IMR-90 (cell line): ENCODE measurements around the gene JMJD6. TPM values are rescaled to one million over a fixed set of nuclear protein-coding genes. Genes with fewer than 3 reads are reported as not detected.

Source experiments
- ATAC-seq: fragments of 200-7000 bp; cut with Tn5 transposase; 2 replicates; pipeline ENCODE4 v1.9.1; 2020; ENCODE audit warnings: low read depth, mild to moderate bottlenecking, moderate library complexity
- BruUV-seq: library from RNA; stranded (reverse); fragments of 400-500 nt; replicated peaks from 2 replicates; lab custom pipeline; 2021; lab: Mats Ljungman, UMichigan
- CTCF ChIA-PET: fragments of 300-600 bp; formaldehyde crosslinking; extraction: SDS; loops from one replicate; lab custom pipeline; 2021; ENCODE audit warnings: antibody characterized with exemption; lab: Yijun Ruan, JAX
- POLR2A ChIA-PET: fragments of 300-600 bp; sonication (Branson Sonifier 250); formaldehyde crosslinking; loops from one replicate; lab custom pipeline; 2022; ENCODE audit warnings: antibody characterized with exemption; ENCODE audit not compliant: unreplicated experiment; lab: Charles Lee
- DNase-seq: peaks from one replicate; pipeline ENCODE4 v3.0.0; 2013
- H2AFZ ChIP-seq: replicated peaks from 2 replicates; pipeline ENCODE3; 2013; ENCODE audit warnings: low read length, mild to moderate bottlenecking; ENCODE audit not compliant: poor library complexity
- H2AK5ac ChIP-seq: 2 replicates; pipeline ENCODE4 v1.6.1; 2013; ENCODE audit warnings: low read depth, low read length, inconsistent platforms
- H2AK9ac ChIP-seq: replicated peaks from 2 replicates; pipeline ENCODE3; 2013; ENCODE audit warnings: mild to moderate bottlenecking, low read depth, low read length, moderate library complexity; ENCODE audit not compliant: poor library complexity
- H2BK120ac ChIP-seq: 2 replicates; pipeline ENCODE4 v1.6.1; 2013; ENCODE audit warnings: low read depth, low read length, inconsistent platforms
- H2BK15ac ChIP-seq: 3 replicates; pipeline ENCODE4 v1.6.1; 2013; ENCODE audit warnings: low read depth, low read length, inconsistent platforms
- H2BK20ac ChIP-seq: 2 replicates; pipeline ENCODE4 v1.6.1; 2013; ENCODE audit warnings: low read depth, mild to moderate bottlenecking, inconsistent platforms, low read length, moderate library complexity
- H2BK5ac ChIP-seq: 2 replicates; pipeline ENCODE4 v1.6.1; 2013; ENCODE audit warnings: mild to moderate bottlenecking, low read depth, low read length, inconsistent platforms; ENCODE audit not compliant: poor library complexity, severe bottlenecking
- H3K14ac ChIP-seq: replicated peaks from 2 replicates; pipeline ENCODE4 v1.6.1; 2013; ENCODE audit warnings: low read depth, low read length, inconsistent platforms
- H3K18ac ChIP-seq: 2 replicates; pipeline ENCODE4 v1.6.1; 2013; ENCODE audit warnings: low read depth, low read length, control low read depth
- H3K23ac ChIP-seq: 2 replicates; pipeline ENCODE4 v1.6.1; 2013; ENCODE audit warnings: low read depth, low read length, inconsistent platforms
- H3K27ac ChIP-seq: 2 replicates; pipeline ENCODE4 v1.5.1; 2013; ENCODE audit warnings: mild to moderate bottlenecking, control low read depth, low read length; ENCODE audit not compliant: insufficient read depth
- H3K27me3 ChIP-seq: 2 replicates; pipeline ENCODE4 v1.6.1; 2013; ENCODE audit warnings: low read length; ENCODE audit not compliant: control insufficient read depth, insufficient read depth
- H3K36me3 ChIP-seq: 2 replicates; pipeline ENCODE4 v1.6.1; 2013; ENCODE audit warnings: low read length, mixed read lengths; ENCODE audit not compliant: control insufficient read depth, insufficient read depth
- H3K4ac ChIP-seq: 2 replicates; pipeline ENCODE4 v1.6.1; 2013; ENCODE audit warnings: low read depth, low read length, inconsistent platforms
- H3K4me1 ChIP-seq: 2 replicates; pipeline ENCODE4 v1.6.1; 2013; ENCODE audit warnings: low read length, mixed read lengths; ENCODE audit not compliant: control insufficient read depth, insufficient read depth
- H3K4me2 ChIP-seq: 2 replicates; pipeline ENCODE4 v1.6.1; 2013; ENCODE audit warnings: low read depth, mild to moderate bottlenecking, control low read depth, low read length, moderate library complexity
- H3K4me3 ChIP-seq: 2 replicates; pipeline ENCODE4 v1.5.1; 2013; ENCODE audit warnings: low read depth, mild to moderate bottlenecking, control low read depth, low read length, moderate library complexity; ENCODE audit not compliant: insufficient read depth
- H3K56ac ChIP-seq: 2 replicates; pipeline ENCODE4 v1.6.1; 2013; ENCODE audit warnings: low read length, inconsistent platforms; ENCODE audit not compliant: insufficient read depth; ENCODE audit errors: extremely low read depth
- H3K79me1 ChIP-seq, 2 experiments: 2 replicates each; pipeline ENCODE4 v1.6.1; 2013; ENCODE audit warnings: low read length in 2 of 2, inconsistent platforms in 1 of 2, low read depth in 1 of 2
- H3K9ac ChIP-seq: 2 replicates; pipeline ENCODE4 v1.6.1; 2013; ENCODE audit warnings: low read depth, low read length, control low read depth
- H3K9me1 ChIP-seq: 2 replicates; pipeline ENCODE4 v1.6.1; 2013; ENCODE audit warnings: low read length, inconsistent platforms; ENCODE audit not compliant: insufficient read depth
- H3K9me3 ChIP-seq: 2 replicates; pipeline ENCODE4 v1.6.1; 2013; ENCODE audit warnings: low read length; ENCODE audit not compliant: control insufficient read depth, insufficient read depth
- H4K20me1 ChIP-seq: 2 replicates; pipeline ENCODE4 v1.6.1; 2013; ENCODE audit warnings: low read length, inconsistent platforms; ENCODE audit not compliant: insufficient read depth
- H4K5ac ChIP-seq: 2 replicates; pipeline ENCODE4 v1.6.1; 2013; ENCODE audit warnings: mild to moderate bottlenecking, low read depth, low read length, control low read depth
- H4K8ac ChIP-seq, 2 experiments: 2 replicates each; pipeline ENCODE4 v1.6.1; 2013; ENCODE audit warnings: low read depth in 2 of 2, low read length in 2 of 2, control low read depth in 1 of 2, inconsistent platforms in 1 of 2
- H4K91ac ChIP-seq: 2 replicates; pipeline ENCODE4 v1.6.1; 2013; ENCODE audit warnings: low read depth, low read length, inconsistent platforms; ENCODE audit not compliant: insufficient read depth
- CTCF ChIP-seq: conservative IDR thresholded peaks from 2 replicates; pipeline ENCODE4 v1.5.1; 2012; ENCODE audit warnings: mild to moderate bottlenecking, low read depth, low read length, improper control_type of control experiment
- FOS ChIP-seq: fragments of 150-350 bp; IDR thresholded peaks from 2 replicates; pipeline ENCODE4 v1.6.1; 2016; ENCODE audit warnings: low read depth, low read length
- MAZ ChIP-seq: IDR thresholded peaks from 2 replicates; pipeline ENCODE4 v1.6.1; 2012; ENCODE audit warnings: low read depth, mild to moderate bottlenecking, low read length, improper control_type of control experiment, moderate library complexity, borderline replicate concordance
- NFE2L2 ChIP-seq: fragments of 150-350 bp; IDR thresholded peaks from 2 replicates; pipeline ENCODE4 v1.6.1; 2016; ENCODE audit warnings: low read depth, mild to moderate bottlenecking, low read length
- RAD21 ChIP-seq: IDR thresholded peaks from 2 replicates; pipeline ENCODE4 v1.6.1; 2012; ENCODE audit warnings: low read length, improper control_type of control experiment
- USF2 ChIP-seq: fragments of 150-350 bp; IDR thresholded peaks from 2 replicates; pipeline ENCODE4 v1.6.1; 2017; ENCODE audit warnings: mild to moderate bottlenecking, antibody characterized with exemption, low read length, low read depth
- WGBS, 2 experiments: methylation state at CpG; one replicate each; pipeline versions ENCODE4 v1.1.5 to v1.1.7; 2013; ENCODE audit warnings: missing lambda C conversion rate in 2 of 2; ENCODE audit not compliant: insufficient read length in 1 of 2; ENCODE audit errors: extremely low coverage in 2 of 2; 5-methylcytosine and 5-hydroxymethylcytosine counted together
- dilution Hi-C: fragments of 300-500 bp; cut with HindIII; formaldehyde crosslinking; loops from one replicate; pipeline ENCODE4 v1.14.3; 2018; ENCODE audit warnings: low sequenced_read_pairs; ENCODE audit not compliant: unreplicated experiment
- in situ Hi-C: fragments of 300-500 bp; cut with MboI; formaldehyde crosslinking; loops from 3 replicates; pipeline ENCODE4 v1.14.3; 2019; ENCODE audit warnings: low sequenced_read_pairs, inconsistent platforms, mixed read lengths
- intact Hi-C: fragments of 100-400 bp; cut with micrococcal nuclease; formaldehyde crosslinking; loops from 2 replicates; pipeline ENCODE4 v1.10.0; 2022
- polyA plus RNA-seq, 3 experiments: library from polyadenylated mRNA; depleted of rRNA; stranded (reverse); fragments of >200 nt; gene quantifications; 2 replicates each; pipeline ENCODE4 v1.2.3, GENCODE V29; 2012; ENCODE audit warnings: low replicate concordance in 1 of 3
- total RNA-seq: library from RNA; depleted of rRNA; stranded (reverse); fragments of >200 nt; gene quantifications from 2 replicates; pipeline ENCODE4 v1.2.3, GENCODE V29; 2012

JMJD6 gene
- total and polyA plus RNA-seq, 2 of the 4 experiments (the other 2 are of a cell fraction) = 24.4 to 33.7 TPM

- H2BK120ac ChIP-seq = no peak overlapping the region
- H3K4me2 ChIP-seq = no peak overlapping the region
- H3K18ac ChIP-seq = no peak overlapping the region
- H2BK15ac ChIP-seq = no peak overlapping the region
- no peak overlapping the region for H4K5ac ChIP-seq
- no peak overlapping the region for H2BK20ac ChIP-seq
- no peak overlapping the region for H3K56ac ChIP-seq
- no peak overlapping the region for H2BK5ac ChIP-seq
- H4K91ac ChIP-seq = no peak overlapping the region
- H3K23ac ChIP-seq = no peak overlapping the region
- ChIA-PET POLR2A (no interaction called here), CTCF (no interaction called here)
- no peaks in the 10 kb centered on the region for H3K27me3 ChIP-seq
- H3K79me1 ChIP-seq = peaks cover 26 to 80% of the 10 kb centered on the region in 2 experiments
- TF ChIP-seq USF2 (no peak), RAD21 (no peak), CTCF (no peak), NFE2L2 (no peak), MAZ (no peak), FOS (no peak)
- ATAC-seq (no peak), DNase-seq (no peak)
- no peak overlapping the region for H3K27ac ChIP-seq
- no peak overlapping the region for H3K9ac ChIP-seq
- dilution Hi-C loops = no loop called here
- no peak overlapping the region for H2AFZ ChIP-seq
- no peak overlapping the region; a peak in 1 of 4 replicates for H4K8ac ChIP-seq
- H3K9me3 ChIP-seq = no peaks in the 10 kb centered on the region
- intact Hi-C loops = loop anchor here (10.0 kb wide), 1 partner anchor 1915 kb away; no protein-coding TSS in a partner anchor
- no peak overlapping the region for H3K4ac ChIP-seq
- in situ Hi-C loops = no loop called here
- no TSS peak for BruUV-seq
- peaks cover 33% of the 10 kb centered on the region for H3K9me1 ChIP-seq
- H4K20me1 ChIP-seq = peaks cover 43% of the 10 kb centered on the region; the same call in 1 of the 2 replicates
- H2AK5ac ChIP-seq = no peak overlapping the region
- peaks cover 23% of the 10 kb centered on the region for H3K4me1 ChIP-seq
- H3K4me3 ChIP-seq = no peak overlapping the region
- no peak overlapping the region for H3K14ac ChIP-seq
- no peak overlapping the region for H2AK9ac ChIP-seq
- H3K36me3 ChIP-seq = peaks cover 23% of the 10 kb centered on the region
- WGBS, 2 experiments = 96% methylated on average over 3 of the region's 11 CpGs; no CpG with 5 or more reads in 1 of the 2 experiments
These were observed 36.5 kb downstream of the JMJD6 start for GRCh38 chr17:76689859-76690258.
